CD4-positive, alpha-beta memory T cell (primary cell): ENCODE data around the gene PTPRT. TPM values are rescaled to one million over a fixed set of nuclear protein-coding genes. Genes with fewer than 3 reads are reported as not detected.

Experiments
- CTCF ChIA-PET: fragments of 350-600 bp; sonication (Branson Sonifier 250); formaldehyde crosslinking; loops from one replicate; lab custom pipeline; 2021; ENCODE audit warnings: inconsistent platforms; ENCODE audit not compliant: partially characterized antibody; lab: Charles Lee
- POLR2A ChIA-PET: fragments of 350-600 bp; sonication (Branson Sonifier 250); formaldehyde crosslinking; loops from one replicate; lab custom pipeline; 2021; ENCODE audit not compliant: partially characterized antibody; lab: Charles Lee
- DNase-seq, 5 donors: peaks; one replicate each; pipeline versions ENCODE4 v3.0.0 to v3.0.0-alpha.2; 2020 to 2022; ENCODE audit warnings: mixed read lengths in 1 of 5
- H3K27ac ChIP-seq: one replicate; pipeline ENCODE4 v1.7.0; 2013; ENCODE audit warnings: low read depth, low read length
- H3K27me3 ChIP-seq: 2 replicates; pipeline ENCODE4 v1.7.0; 2013; ENCODE audit warnings: mild to moderate bottlenecking, low read length, moderate library complexity; ENCODE audit not compliant: insufficient read depth
- H3K36me3 ChIP-seq: 2 replicates; pipeline ENCODE4 v1.7.0; 2013; ENCODE audit warnings: mild to moderate bottlenecking, low read length, moderate library complexity; ENCODE audit not compliant: insufficient read depth
- H3K4me1 ChIP-seq: 2 replicates; pipeline ENCODE4 v1.7.0; 2013; ENCODE audit warnings: mild to moderate bottlenecking, low read length, moderate library complexity; ENCODE audit not compliant: insufficient read depth
- H3K4me3 ChIP-seq, 2 donors: one replicate each; pipeline ENCODE4 v1.7.0; 2013; ENCODE audit warnings: low read length in 2 of 2, mild to moderate bottlenecking in 1 of 2
- H3K9me3 ChIP-seq, 2 donors: one replicate each; pipeline ENCODE4 v1.7.0; 2013; ENCODE audit warnings: low read length in 2 of 2, control low read depth in 1 of 2; ENCODE audit not compliant: control insufficient read depth in 1 of 2
- H3K27ac Mint-ChIP-seq, 7 donors: one replicate each; pipeline ENCODE4 v1.8.0; 2020 to 2021; ENCODE audit warnings: mixed read lengths in 7 of 7, mild to moderate bottlenecking in 6 of 7, inconsistent platforms in 3 of 7, moderate library complexity in 3 of 7
- H3K27me3 Mint-ChIP-seq, 2 donors: one replicate each; pipeline ENCODE4 v1.8.0; 2020 to 2021; ENCODE audit warnings: mixed read lengths in 2 of 2
- H3K36me3 Mint-ChIP-seq, 2 donors: one replicate each; pipeline ENCODE4 v1.8.0; 2020 to 2021; ENCODE audit warnings: mixed read lengths in 2 of 2, inconsistent platforms in 1 of 2, mild to moderate bottlenecking in 1 of 2
- H3K4me1 Mint-ChIP-seq, 4 donors: one replicate each; pipeline ENCODE4 v1.8.0; 2020 to 2021; ENCODE audit warnings: mixed read lengths in 4 of 4, mild to moderate bottlenecking in 1 of 4
- H3K4me3 Mint-ChIP-seq, 8 donors: one replicate each; pipeline ENCODE4 v1.8.0; 2020 to 2021; ENCODE audit warnings: mixed read lengths in 8 of 8, mild to moderate bottlenecking in 7 of 8, moderate library complexity in 6 of 8, inconsistent platforms in 3 of 8
- H3K9me3 Mint-ChIP-seq, 8 donors: one replicate each; pipeline ENCODE4 v1.8.0; 2020 to 2021; ENCODE audit warnings: mixed read lengths in 8 of 8, mild to moderate bottlenecking in 5 of 8, inconsistent platforms in 3 of 8, moderate library complexity in 1 of 8
- intact Hi-C: fragments of 100-400 bp; cut with micrococcal nuclease; formaldehyde crosslinking; loops from one replicate; pipeline ENCODE4 v1.15.1; 2023
- polyA plus RNA-seq, 2 donors: library from polyadenylated mRNA; unstranded; fragments of 300-500 nt; fragmentation: Illumina TruSeq; gene quantifications; one replicate each; pipeline ENCODE4 v1.2.3, GENCODE V29; 2021
- total RNA-seq, 2 experiments: library from RNA; stranded (reverse); gene quantifications; one replicate each; pipeline ENCODE4 v1.2.3, GENCODE V29; 2021

Gene PTPRT
- total and polyA plus RNA-seq, 4 experiments from 2014 or later: not detected

DNA sequence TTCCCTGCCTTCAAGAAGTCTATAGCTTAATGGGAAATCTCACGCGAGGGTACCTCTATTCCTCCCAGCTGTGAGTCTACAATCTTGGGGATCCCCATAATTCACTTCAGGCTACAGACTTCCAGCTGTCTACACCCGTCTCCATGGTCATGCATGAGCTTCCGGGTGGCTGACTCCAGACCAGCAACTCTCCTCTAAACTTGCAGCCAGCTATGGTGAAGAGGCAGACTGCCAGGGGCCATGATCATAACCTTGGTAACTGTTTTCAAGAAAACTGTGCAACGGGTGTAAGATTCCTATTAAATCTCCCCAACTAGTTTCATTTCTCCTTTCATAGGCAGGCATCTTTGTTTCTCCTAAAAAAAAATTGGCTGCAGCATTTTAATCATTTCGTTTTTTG lies 1037.1 kb downstream of the PTPRT start:
- Mint-ChIP-seq H3K27me3 (peaks cover 0 to 2% of the 10 kb centered on the region in 2 donors), H3K4me1 (no peaks in the 10 kb centered on the region), H3K27ac (no peak overlapping the region), H3K36me3 (no peaks in the 10 kb centered on the region), H3K4me3 (no peak overlapping the region), H3K9me3 (peaks cover 0 to 13% (median 7%) of the 10 kb centered on the region in 8 donors)
- no peaks in the 10 kb centered on the region for H3K9me3 ChIP-seq
- no peak overlapping the region for H3K4me3 ChIP-seq
- ChIA-PET CTCF (no interaction called here), POLR2A (no interaction called here)
- no peaks in the 10 kb centered on the region for H3K4me1 ChIP-seq
- no peak for DNase-seq
- no peaks in the 10 kb centered on the region for H3K36me3 ChIP-seq
- no peaks in the 10 kb centered on the region for H3K27me3 ChIP-seq
- no peak overlapping the region for H3K27ac ChIP-seq
- intact Hi-C loops: no loop called here

DNA sequence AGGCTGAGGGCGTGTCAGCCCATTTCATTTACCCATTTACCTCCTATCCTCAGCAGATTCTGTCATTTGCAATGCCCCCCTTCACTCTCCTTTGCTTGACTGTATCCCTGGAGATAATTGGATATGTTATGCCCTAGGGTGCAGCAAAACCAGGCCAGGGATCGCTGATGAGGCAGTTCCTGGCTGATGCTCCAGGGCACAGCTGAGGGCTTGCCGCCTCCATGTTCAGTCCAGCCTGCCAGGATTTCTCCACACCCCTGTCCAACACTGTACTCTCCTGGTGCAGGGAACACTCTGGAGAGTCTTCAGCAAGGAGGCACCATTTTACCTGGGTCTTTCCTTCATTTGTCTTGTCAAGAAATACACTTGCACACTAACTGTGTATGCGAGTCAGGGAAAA lies 1039.5 kb downstream of the PTPRT start:
- Histone ChIP-seq H3K4me3 (no peak overlapping the region), H3K9me3 (no peaks in the 10 kb centered on the region), H3K4me1 (no peaks in the 10 kb centered on the region), H3K27ac (no peak overlapping the region), H3K27me3 (no peaks in the 10 kb centered on the region), H3K36me3 (no peaks in the 10 kb centered on the region)
- Mint-ChIP-seq H3K4me3 (no peak overlapping the region), H3K36me3 (no peaks in the 10 kb centered on the region), H3K27me3 (peaks cover 0 to 3% of the 10 kb centered on the region in 2 donors), H3K4me1 (no peaks in the 10 kb centered on the region), H3K27ac (no peak overlapping the region), H3K9me3 (peaks cover 0 to 9% (median 6%) of the 10 kb centered on the region in 8 donors)
- ChIA-PET CTCF (no interaction called here), POLR2A (no interaction called here)
- intact Hi-C loops: no loop called here
- no peak for DNase-seq

DNA sequence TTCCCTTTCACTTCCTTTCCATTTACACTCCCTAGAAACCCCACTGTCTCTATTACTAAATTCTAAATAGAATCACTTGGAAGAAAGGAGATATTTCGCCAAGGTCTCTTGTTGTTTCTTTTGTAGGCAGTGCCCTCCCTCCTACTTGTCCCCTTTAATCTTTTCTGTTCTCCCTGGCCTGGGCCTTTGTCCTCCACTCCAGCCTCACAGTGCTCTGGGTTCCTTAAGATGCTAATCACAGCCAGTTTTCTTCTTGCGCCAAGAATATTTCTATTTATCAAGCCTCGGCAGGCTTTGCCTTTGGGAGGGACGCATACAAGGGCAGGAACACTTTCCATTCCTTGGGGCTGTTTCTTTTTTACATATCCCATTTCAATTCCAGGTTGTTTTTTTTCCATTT lies 1051.0 kb downstream of the PTPRT start:
- Histone ChIP-seq H3K4me3 (no peak overlapping the region), H3K36me3 (no peaks in the 10 kb centered on the region), H3K27me3 (no peaks in the 10 kb centered on the region), H3K9me3 (no peaks in the 10 kb centered on the region), H3K27ac (no peak overlapping the region), H3K4me1 (no peaks in the 10 kb centered on the region)
- POLR2A ChIA-PET: no interaction called here
- Mint-ChIP-seq H3K27ac (no peak overlapping the region), H3K27me3 (no peaks in the 10 kb centered on the region), H3K36me3 (no peaks in the 10 kb centered on the region), H3K4me3 (no peak overlapping the region), H3K9me3 (peaks cover 0 to 12% (median 2%) of the 10 kb centered on the region in 8 donors), H3K4me1 (no peaks in the 10 kb centered on the region)
- CTCF ChIA-PET: no interaction called here
- no peak for DNase-seq
- intact Hi-C loops: no loop called here

DNA sequence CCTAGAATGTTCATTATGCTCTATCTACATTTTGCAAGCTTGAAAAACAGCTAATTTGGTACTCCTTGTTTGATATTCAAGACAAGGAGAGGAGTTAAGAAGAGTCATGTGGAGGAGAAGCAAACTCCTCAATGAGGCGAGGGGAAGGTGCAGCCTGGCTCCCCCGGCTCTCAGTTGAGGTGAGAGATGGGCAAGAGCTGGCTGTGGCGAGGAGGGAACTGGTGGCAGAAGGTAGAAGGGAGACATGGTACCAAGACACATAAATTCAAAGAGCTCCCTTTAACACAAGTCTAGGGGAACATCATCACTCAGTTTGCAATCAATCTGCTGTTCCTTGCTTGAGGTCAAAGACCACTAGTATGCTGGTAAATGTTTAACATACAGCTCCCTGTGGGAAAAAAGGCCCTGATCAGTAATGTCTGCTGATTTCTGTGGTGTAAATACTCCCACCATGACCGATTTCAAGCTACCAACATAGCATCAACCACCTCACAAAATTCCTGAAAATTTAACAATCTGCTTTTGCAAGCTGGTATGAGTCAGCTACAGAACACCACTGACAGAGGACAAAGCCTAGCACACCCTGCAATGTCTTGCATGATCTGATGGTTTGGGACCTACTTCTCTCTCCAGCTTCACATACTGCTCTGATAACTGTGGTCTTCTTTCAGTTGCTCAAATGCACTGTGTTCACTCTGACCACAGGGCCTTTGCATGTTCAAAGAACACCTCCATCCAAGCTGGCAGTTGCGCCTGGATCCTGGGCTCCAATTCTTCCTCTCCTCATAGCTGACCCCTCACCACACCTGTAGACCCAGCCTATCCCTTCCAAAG lies 1055.2 kb downstream of the PTPRT start:
- H3K27ac Mint-ChIP-seq: no peak overlapping the region
- no peak overlapping the region for H3K4me3 ChIP-seq
- no peaks in the 10 kb centered on the region for H3K9me3 ChIP-seq
- DNase-seq: no peak
- ChIA-PET CTCF (no interaction called here), POLR2A (no interaction called here)
- H3K4me1 Mint-ChIP-seq: no peaks in the 10 kb centered on the region
- no peaks in the 10 kb centered on the region for H3K4me1 ChIP-seq
- intact Hi-C loops: no loop called here
- no peaks in the 10 kb centered on the region for H3K36me3 ChIP-seq
- no peaks in the 10 kb centered on the region for H3K27me3 Mint-ChIP-seq
- no peak overlapping the region for H3K4me3 Mint-ChIP-seq
- peaks cover 0 to 8% (median 0%) of the 10 kb centered on the region in 8 donors for H3K9me3 Mint-ChIP-seq
- H3K27ac ChIP-seq: no peak overlapping the region
- H3K36me3 Mint-ChIP-seq: no peaks in the 10 kb centered on the region
- no peaks in the 10 kb centered on the region for H3K27me3 ChIP-seq

DNA sequence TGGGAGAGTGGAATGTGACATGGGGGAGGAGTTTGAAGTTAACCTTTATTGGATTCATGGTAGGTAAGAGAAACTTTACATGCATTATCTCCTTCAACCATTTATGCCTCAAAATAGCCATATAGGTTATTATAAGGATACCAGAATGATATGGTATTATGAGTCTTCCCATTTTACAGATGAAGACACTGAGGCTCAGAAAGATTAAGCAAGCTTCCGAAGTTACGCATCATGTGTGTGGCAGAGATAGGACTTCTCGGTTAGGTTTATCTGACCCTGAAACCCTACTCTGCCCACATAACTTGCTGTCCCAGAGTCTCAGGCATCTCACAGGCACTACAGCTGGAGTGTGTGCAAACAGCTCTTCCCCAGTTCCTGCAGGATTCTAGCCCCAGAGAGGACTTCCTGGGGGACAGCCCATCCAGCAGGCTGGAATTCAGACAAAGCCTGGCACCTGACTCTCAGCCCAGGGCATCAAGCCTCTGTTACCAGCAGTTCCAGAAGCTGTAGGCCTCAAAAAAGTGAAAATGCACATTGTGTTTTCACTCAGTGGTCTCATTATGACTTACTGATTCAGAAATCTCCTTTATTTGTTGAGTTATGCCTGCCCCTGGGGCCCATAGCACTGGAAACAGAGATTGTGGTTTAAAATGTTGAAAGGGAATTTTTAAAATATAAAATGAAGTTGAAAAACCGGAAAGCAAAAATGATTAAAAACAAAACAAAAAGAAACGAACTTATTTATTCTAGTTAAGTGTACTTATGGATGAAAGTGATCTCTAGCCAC lies 1058.7 kb downstream of the PTPRT start:
- Mint-ChIP-seq H3K27me3 (no peaks in the 10 kb centered on the region), H3K4me1 (no peaks in the 10 kb centered on the region), H3K4me3 (no peak overlapping the region), H3K9me3 (peaks cover 0 to 4% (median under 1%) of the 10 kb centered on the region in 8 donors), H3K27ac (no peak overlapping the region), H3K36me3 (no peaks in the 10 kb centered on the region)
- intact Hi-C loops: no loop called here
- no peaks in the 10 kb centered on the region for H3K27me3 ChIP-seq
- no peak overlapping the region for H3K4me3 ChIP-seq
- ChIA-PET POLR2A (no interaction called here), CTCF (no interaction called here)
- no peaks in the 10 kb centered on the region for H3K36me3 ChIP-seq
- H3K27ac ChIP-seq: no peak overlapping the region
- no peaks in the 10 kb centered on the region for H3K4me1 ChIP-seq
- H3K9me3 ChIP-seq: no peaks in the 10 kb centered on the region
- DNase-seq: no peak

DNA sequence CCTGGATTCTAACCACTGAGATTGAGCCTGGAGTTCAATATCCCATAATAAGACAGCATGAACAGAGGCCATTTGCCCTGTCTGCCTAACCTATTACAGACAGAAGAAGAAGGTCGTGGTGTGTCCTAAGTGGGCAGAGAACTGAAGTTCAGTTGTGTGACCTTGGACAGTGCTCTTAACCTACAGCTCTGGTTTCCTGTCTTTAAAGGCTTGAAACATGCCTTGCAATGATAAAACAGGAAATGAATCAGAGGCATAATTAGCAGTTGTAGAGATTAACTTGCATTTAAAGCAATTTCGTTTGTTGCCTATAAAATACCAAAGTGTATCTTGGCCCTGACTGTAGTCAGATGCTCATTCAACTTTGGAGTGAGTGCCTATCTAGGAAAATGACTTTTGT lies 1064.3 kb downstream of the PTPRT start:
- Histone ChIP-seq H3K9me3 (no peaks in the 10 kb centered on the region), H3K4me1 (no peaks in the 10 kb centered on the region), H3K4me3 (no peak overlapping the region), H3K27me3 (no peaks in the 10 kb centered on the region), H3K36me3 (no peaks in the 10 kb centered on the region), H3K27ac (no peak overlapping the region)
- POLR2A ChIA-PET: no interaction called here
- CTCF ChIA-PET: no interaction called here
- no peaks in the 10 kb centered on the region for H3K27me3 Mint-ChIP-seq
- peaks cover 0 to 5% (median 1%) of the 10 kb centered on the region in 8 donors for H3K9me3 Mint-ChIP-seq
- no peaks in the 10 kb centered on the region for H3K36me3 Mint-ChIP-seq
- H3K27ac Mint-ChIP-seq: no peak overlapping the region
- no peak overlapping the region for H3K4me3 Mint-ChIP-seq
- DNase-seq: no peak
- no peaks in the 10 kb centered on the region for H3K4me1 Mint-ChIP-seq
- intact Hi-C loops: no loop called here

DNA sequence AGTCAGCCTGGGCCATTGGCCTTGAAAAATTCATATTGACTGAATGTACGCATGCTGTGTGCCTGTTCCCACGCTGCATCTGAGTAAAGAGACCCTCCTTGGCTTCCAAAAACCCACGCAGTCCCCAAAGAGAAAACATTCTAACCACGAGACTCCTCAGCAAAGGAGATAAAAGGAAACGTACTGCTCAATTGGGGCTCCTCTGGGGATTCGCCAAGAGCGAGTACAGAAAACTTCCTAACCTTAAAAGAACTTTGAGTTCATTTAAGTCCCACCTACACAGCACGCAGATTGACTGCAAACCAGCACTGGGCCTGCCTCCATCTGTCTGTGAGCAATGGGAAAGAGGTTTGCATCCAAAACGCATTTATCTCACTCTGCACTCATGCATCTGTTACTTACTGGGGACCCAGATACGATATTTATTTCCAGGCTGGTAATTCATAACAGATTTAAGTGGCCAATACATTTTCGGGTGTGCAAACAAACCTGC lies 1065.7 kb downstream of the PTPRT start:
- no peak overlapping the region for H3K4me3 ChIP-seq
- H3K4me3 Mint-ChIP-seq: no peak overlapping the region
- H3K27me3 Mint-ChIP-seq: no peaks in the 10 kb centered on the region
- intact Hi-C loops: no loop called here
- H3K36me3 Mint-ChIP-seq: no peaks in the 10 kb centered on the region
- no peak overlapping the region for H3K27ac ChIP-seq
- no peaks in the 10 kb centered on the region for H3K27me3 ChIP-seq
- no peaks in the 10 kb centered on the region for H3K36me3 ChIP-seq
- no peaks in the 10 kb centered on the region for H3K4me1 ChIP-seq
- ChIA-PET CTCF (no interaction called here), POLR2A (no interaction called here)
- H3K9me3 Mint-ChIP-seq: peaks cover 0 to 5% (median 0%) of the 10 kb centered on the region in 8 donors
- no peaks in the 10 kb centered on the region for H3K9me3 ChIP-seq
- no peak overlapping the region for H3K27ac Mint-ChIP-seq
- no peak for DNase-seq
- no peaks in the 10 kb centered on the region for H3K4me1 Mint-ChIP-seq
